GM12875 (cell line): ENCODE measurements around the gene THADA.

Source experiments
- H3K4me3 ChIP-seq: one replicate; pipeline ENCODE4 v1.5.1; 2011; ENCODE audit warnings: low read depth, low read length, control low read depth
- TF ChIP-seq, protein P1 (sequence below): IDR thresholded peaks from 2 replicates; pipeline ENCODE4 v1.5.1; 2011; ENCODE audit warnings: low read depth, mild to moderate bottlenecking, control low read depth, inconsistent platforms, low read length, moderate library complexity, borderline replicate concordance; ENCODE audit not compliant: insufficient read depth

The THADA gene

DNA sequence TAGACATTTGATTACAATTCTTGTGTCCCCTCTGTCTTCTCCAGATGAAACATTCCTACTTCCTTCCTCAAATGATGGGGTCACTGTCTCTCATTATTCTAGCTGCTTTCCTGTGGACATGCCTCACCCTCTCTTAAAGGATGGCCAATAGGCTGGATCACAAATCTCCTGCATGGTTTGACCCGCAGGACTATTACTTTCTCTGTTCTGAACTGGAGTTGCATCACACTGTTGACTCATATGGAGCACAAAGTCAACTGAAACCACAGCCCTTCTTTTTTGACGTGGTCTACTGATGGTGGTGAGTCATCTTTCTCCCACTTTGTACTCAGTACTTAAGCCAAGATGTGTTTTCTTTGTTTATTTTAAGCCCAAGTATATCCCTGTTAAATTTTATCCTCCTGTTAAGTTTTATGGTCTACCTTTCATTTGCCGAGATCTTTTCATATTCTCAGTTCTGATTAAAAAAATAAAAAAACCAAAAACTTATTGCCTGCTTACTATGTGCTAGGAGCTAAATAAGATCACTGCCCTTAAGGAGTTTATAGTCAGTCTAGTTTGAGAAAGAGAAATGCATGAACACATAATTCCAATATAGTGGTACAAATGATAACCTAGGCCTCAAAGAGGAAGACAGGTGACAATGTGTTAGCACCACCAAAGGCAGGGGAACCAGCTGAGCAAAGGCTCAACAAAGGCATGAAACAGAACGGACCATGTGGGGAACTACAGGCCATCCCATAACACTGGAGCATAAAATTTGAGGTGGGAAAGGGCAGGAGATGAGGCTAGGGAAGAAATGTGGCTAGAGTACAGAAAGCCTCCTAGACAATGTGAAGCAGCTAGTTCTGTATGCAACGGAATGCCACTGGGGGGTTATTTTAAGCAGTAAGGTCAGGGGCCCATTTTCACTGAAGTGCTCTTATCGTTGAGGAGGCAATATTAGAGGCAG lies 301.8 kb downstream of the THADA start:
- no peak overlapping the region for H3K4me3 ChIP-seq
- TF ChIP-seq, protein P1, sequence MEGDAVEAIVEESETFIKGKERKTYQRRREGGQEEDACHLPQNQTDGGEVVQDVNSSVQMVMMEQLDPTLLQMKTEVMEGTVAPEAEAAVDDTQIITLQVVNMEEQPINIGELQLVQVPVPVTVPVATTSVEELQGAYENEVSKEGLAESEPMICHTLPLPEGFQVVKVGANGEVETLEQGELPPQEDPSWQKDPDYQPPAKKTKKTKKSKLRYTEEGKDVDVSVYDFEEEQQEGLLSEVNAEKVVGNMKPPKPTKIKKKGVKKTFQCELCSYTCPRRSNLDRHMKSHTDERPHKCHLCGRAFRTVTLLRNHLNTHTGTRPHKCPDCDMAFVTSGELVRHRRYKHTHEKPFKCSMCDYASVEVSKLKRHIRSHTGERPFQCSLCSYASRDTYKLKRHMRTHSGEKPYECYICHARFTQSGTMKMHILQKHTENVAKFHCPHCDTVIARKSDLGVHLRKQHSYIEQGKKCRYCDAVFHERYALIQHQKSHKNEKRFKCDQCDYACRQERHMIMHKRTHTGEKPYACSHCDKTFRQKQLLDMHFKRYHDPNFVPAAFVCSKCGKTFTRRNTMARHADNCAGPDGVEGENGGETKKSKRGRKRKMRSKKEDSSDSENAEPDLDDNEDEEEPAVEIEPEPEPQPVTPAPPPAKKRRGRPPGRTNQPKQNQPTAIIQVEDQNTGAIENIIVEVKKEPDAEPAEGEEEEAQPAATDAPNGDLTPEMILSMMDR: no peak

DNA sequence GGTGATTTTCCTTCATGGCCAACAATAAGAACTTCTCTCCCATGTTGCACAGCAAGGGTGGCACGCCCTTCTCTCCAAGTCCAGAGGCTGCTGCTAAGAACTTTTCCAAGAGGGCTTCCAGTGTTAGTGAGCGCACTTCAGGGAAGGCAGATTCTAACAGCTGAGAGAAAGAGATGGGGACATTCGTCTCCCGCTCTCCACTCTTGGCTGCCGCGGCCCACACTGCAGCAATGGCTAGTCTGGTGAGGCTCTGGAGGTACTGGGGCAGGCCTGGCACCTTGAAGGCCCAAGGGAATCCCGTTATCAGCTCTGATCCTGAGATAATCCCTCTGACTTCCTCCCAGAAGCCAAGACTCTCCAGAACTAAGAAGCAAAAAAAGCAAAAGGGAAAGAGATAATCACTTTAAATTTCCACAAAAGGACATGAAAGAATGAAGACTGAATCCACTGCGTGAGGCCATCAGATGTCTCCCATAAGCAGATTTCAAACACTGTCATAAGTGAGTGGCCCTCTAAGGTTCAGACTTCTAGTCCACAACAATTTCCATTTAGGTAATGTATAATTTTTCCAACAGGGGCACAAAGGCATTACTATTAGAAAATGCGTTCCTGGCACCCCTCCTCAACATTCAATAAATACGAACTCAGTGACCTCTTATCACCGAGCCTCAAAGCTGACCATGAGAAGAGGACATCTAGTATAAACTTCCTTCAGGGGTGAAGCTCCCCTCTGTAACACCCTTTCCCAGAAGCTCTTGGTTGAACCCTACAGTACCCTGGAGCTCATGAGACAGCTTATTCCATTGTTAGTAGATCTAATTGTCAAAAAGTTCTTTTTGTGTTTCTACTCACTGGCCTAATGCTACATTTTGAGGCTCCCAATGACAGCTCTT lies 302.7 kb downstream of the THADA start:
- TF ChIP-seq, protein P1: no peak

DNA sequence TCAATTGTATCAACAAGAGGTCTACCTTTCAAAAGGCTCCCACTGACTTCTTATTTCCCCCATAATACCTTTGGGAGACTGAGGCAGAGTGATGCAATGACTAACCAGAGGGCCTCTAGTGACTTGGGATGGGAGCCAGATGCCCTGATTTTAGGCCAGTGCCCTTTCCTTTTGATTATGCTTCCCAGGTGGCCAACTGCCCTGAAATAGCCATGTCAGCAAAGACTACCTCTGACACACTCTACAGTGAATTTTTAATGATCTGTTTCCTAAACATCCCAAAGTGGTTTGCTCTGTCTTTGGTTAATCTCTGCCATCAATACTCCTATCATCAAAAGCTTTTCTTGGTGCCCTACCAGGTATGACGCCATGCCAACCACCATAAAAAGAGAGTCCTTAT lies 303.5 kb downstream of the THADA start:
- TF ChIP-seq, protein P1: no peak
- H3K4me3 ChIP-seq: no peak overlapping the region

More for the DNA sequence above, 302.7 kb downstream of the THADA start:
- H3K4me3 ChIP-seq: no peak overlapping the region

GRCh38 chr2:43289331-43289730 lies 306.5 kb downstream of the THADA start:
- TF ChIP-seq, protein P1: no peak
- no peak overlapping the region for H3K4me3 ChIP-seq

- TF ChIP-seq, protein P1: no peak
- no peak overlapping the region for H3K4me3 ChIP-seq
These were observed 307.2 kb downstream of the THADA start for GRCh38 chr2:43288417-43289305.

DNA sequence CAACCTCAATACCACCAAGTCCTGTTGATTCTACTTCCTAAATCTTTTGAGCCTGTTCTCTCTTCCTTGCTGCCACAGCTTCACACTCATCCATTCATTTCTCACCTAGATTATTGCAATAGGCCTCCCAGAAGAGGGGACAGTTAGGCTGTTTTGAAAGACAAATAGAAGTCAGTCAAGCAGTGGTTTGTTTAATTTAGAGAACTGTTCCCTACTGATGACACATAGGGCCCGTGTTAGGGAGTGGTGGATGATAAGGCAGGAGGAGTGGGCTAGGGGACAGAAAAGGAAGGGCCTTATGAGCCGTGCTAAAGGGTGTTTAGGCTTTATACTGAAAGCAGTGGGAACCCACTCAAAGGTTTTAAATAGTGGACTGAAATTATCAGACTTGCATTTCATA lies 309.9 kb downstream of the THADA start:
- TF ChIP-seq, protein P1: no peak
- H3K4me3 ChIP-seq: no peak overlapping the region
